ENCODE results near the gene HDDC3.
A peak's percentile ranks its signal among the peaks of the same experiment; 100 is the strongest.

The HDDC3 gene

DNA sequence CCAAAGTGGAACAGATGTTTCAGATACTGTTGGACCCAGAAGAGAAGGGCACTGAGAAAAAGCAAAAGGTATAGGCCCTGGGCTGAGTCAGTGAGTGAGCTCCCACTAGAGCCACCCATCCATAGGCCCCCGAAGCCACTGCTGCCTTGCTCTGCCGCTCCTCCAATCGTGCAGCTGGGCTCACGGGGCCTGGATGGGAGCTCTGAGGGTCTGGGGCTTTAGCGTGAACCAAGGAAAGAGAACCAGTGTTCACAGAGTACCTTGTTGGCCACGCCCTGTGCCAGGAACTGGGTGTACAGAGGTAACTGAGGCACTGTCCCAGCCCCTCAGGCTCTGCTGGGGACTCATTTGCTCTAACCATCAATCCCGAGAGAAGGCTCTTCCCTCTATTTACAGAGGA is 7.4 kb upstream of the HDDC3 start:
- peaks cover 9 to 63% (median 25%) of the 10 kb centered on the region in 11 experiments; a peak in 19 of 22 replicates for H4K20me1 ChIP-seq
- no peak overlapping the region for H3K27ac ChIP-seq
- H3K27me3 ChIP-seq = no peaks in the 10 kb centered on the region
- peak overlapping the region in 9 of 11 experiments; percentile 5 to 41 (median 20); a peak in 4 of 22 replicates for H3K9ac ChIP-seq
- H3K36me3 ChIP-seq = peaks cover 79 to 90% (median 85%) of the 10 kb centered on the region in 11 experiments
- H3K4me2 ChIP-seq = peak overlapping the region in 1 of 11 experiments; percentile 12; a peak in 3 of 22 replicates
- H3K4me1 ChIP-seq = peaks cover 22 to 35% (median 29%) of the 10 kb centered on the region in 10 experiments
- no peaks in the 10 kb centered on the region for H3K9me3 ChIP-seq (replicated peaks in 1 of 11)
- TF ChIP-seq Cebpa-rat (IDR thresholded peaks at IDR 0.05) = no peak
- no peak overlapping the region for H3K4me3 ChIP-seq

DNA sequence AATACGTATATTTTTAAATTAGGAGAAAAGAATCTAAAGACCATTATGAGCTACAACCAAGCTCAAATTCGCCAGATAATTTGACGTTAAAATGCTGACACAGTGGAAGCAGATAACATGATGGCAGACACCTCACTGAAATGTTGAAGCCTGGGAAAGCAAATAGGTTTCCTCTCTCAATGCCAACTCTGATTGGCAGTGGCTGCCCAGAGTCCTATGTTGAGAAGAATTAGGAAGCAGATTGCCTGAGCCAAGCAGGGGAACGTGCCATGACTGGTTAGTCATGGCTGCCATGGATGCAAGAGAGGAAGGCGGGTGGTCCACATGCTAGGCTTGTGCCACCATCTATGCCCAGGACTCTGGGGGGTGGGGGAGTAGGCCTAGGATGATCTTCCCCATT is 5.9 kb upstream of the HDDC3 start:
- Histone ChIP-seq H3K9ac (no peak overlapping the region), H3K4me1 (peaks cover 32 to 50% (median 43%) of the 10 kb centered on the region in 10 experiments), H3K27me3 (no peaks in the 10 kb centered on the region), H3K27ac (no peak overlapping the region), H4K20me1 (peaks cover 9 to 59% (median 25%) of the 10 kb centered on the region in 11 experiments; a peak in 19 of 22 replicates), H3K4me2 (no peak overlapping the region), H3K9me3 (replicated peaks in 1 of 11) (no peaks in the 10 kb centered on the region), H3K4me3 (no peak overlapping the region), H3K36me3 (peaks cover 64 to 75% (median 70%) of the 10 kb centered on the region in 11 experiments)
- no peak for TF ChIP-seq Cebpa-rat (IDR thresholded peaks at IDR 0.05)

DNA sequence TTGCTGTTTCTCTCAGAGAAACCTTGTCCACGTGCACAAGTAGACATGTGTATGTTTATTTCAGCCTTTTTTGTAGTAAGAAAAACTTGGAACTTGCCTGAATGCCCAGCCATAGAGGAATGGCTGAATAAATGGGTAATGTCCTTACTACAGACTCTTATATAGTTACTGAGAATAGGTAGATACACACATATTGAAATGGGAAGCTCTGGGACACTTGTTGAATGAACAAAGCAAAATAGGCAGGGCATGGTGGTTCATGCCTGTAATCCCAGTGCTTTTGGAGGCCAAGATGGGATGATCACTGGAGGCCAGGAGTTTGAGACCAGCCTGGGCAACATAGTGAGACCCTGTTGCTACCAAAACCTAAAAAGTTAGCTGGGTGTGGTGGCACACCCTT is 4.5 kb upstream of the HDDC3 start:
- H3K36me3 ChIP-seq = peaks cover 50 to 60% (median 56%) of the 10 kb centered on the region in 11 experiments
- peaks cover 41 to 61% (median 54%) of the 10 kb centered on the region in 10 experiments for H3K4me1 ChIP-seq
- H4K20me1 ChIP-seq = peaks cover 9 to 45% (median 25%) of the 10 kb centered on the region in 11 experiments; a peak in 18 of 22 replicates
- H3K4me2 ChIP-seq = peak overlapping the region; percentile 85 to 100 (median 98)
- no peak for TF ChIP-seq Cebpa-rat (IDR thresholded peaks at IDR 0.05)
- no peak overlapping the region for H3K27ac ChIP-seq
- H3K4me3 ChIP-seq = peak overlapping the region in 9 of 10 experiments; percentile 69 to 84 (median 79); a peak in 14 of 20 replicates
- H3K9ac ChIP-seq = peak overlapping the region; percentile 86 to 94 (median 88); a peak in 21 of 22 replicates
- H3K9me3 ChIP-seq (replicated peaks in 1 of 11) = no peaks in the 10 kb centered on the region
- no peaks in the 10 kb centered on the region for H3K27me3 ChIP-seq

DNA sequence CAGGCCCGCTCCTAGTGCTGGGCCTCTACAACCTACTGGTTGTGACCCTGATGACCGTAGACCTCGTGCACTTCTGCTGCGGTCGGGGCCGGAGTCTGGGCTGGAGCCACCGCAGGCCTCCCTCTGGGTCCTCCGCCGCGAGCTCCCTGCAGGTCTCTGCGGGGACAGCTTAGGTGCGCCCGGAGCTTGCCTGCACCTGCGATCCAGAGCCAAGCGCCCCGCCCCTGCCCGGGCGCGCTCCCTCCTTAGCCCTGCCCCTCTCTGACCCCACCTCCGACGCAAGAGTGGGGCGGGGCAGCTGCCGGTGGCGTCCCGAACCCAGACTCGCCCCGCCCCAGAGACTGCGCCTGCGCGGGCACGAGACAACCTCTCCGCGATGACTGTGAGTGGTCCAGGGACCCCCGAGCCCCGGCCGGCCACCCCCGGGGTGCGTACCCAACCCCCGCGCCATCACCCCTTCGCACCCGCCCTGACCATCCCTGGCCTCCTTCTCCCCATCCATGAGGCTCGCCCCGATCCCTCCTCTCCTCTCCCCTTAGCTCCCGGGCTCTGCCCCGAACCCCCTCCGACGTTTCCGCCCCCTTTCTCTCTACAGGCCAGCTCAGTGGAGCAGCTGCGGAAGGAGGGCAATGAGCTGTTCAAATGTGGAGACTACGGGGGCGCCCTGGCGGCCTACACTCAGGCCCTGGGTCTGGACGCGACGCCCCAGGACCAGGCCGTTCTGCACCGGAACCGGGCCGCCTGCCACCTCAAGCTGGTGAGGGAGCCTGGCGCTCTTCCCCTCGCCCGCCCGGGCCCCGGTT is 2.8 kb upstream of the HDDC3 start, which contains the start of gene UNC45A:
Gene UNC45A (plus strand): TSS at position 337 of the 803 bp plus-strand sequence. CDS start 40 bp downstream, at position 377.
- H3K27me3 ChIP-seq = no peaks in the 10 kb centered on the region
- H4K20me1 ChIP-seq = peaks cover 7 to 40% (median 25%) of the 10 kb centered on the region in 11 experiments; a peak in 17 of 22 replicates
- H3K9me3 ChIP-seq (replicated peaks in 1 of 11) = no peaks in the 10 kb centered on the region
- H3K36me3 ChIP-seq = peaks cover 33 to 44% (median 39%) of the 10 kb centered on the region in 11 experiments
- peaks cover 56 to 77% (median 71%) of the 10 kb centered on the region in 10 experiments for H3K4me1 ChIP-seq
- H3K4me3 ChIP-seq = peak within 1 kb of the TSS; percentile 69 to 84 (median 80)
- H3K9ac ChIP-seq = peak within 1 kb of the TSS; percentile 86 to 94 (median 88)
- TF ChIP-seq Cebpa-rat (IDR thresholded peaks at IDR 0.05) = no peak
- H3K27ac ChIP-seq = peak within 1 kb of the TSS; percentile 47 to 87 (median 80); a peak in 21 of 22 replicates
- peak within 1 kb of the TSS; percentile 85 to 100 (median 98) for H3K4me2 ChIP-seq

DNA sequence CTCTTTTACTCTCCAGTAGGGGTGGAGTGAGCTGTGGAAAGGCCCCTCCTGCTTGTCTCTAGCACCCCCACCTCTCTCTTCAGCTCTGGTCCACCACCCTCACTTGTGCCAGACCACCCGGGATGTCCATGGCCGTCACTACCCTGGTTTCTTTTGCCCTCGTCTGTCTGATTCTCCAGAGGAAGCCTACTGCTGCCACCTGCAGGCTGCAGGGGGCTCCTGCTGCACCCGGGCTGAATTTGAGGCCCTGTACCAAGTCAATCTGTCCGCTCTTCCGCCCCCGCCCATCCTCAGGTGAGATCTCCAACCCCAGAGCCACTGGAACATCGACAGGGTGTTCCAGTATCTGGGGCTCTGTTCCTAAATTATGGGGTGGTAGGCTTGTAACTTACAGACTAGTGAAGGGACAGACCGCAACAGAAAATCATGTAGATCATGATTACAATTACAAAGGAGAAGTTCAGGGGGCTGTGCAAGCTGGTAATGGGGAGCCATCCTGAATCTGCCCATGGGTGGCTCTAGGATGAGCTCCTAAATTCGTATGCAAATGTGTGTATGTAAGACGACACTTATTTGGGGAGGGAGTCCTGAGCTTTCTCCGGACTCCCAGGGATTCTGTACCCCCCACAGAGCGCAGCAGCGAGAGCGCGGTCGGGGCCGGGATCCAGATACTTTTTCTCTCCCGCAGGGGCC is 2.1 kb upstream of the HDDC3 start:
- Histone ChIP-seq H3K4me2 (peak overlapping the region; percentile 85 to 100 (median 98)), H3K27ac (peak overlapping the region; percentile 47 to 87 (median 80); a peak in 16 of 22 replicates), H4K20me1 (peaks cover 6 to 34% (median 17%) of the 10 kb centered on the region in 11 experiments; a peak in 17 of 22 replicates), H3K9ac (peak overlapping the region; percentile 86 to 94 (median 88); a peak in 21 of 22 replicates), H3K4me1 (peaks cover 56 to 73% (median 67%) of the 10 kb centered on the region in 10 experiments), H3K9me3 (replicated peaks in 1 of 11) (no peaks in the 10 kb centered on the region), H3K27me3 (no peaks in the 10 kb centered on the region), H3K4me3 (peak overlapping the region; percentile 69 to 84 (median 80)), H3K36me3 (peaks cover 26 to 36% (median 32%) of the 10 kb centered on the region in 11 experiments)
- TF ChIP-seq Cebpa-rat (IDR thresholded peaks at IDR 0.05) = no peak

DNA sequence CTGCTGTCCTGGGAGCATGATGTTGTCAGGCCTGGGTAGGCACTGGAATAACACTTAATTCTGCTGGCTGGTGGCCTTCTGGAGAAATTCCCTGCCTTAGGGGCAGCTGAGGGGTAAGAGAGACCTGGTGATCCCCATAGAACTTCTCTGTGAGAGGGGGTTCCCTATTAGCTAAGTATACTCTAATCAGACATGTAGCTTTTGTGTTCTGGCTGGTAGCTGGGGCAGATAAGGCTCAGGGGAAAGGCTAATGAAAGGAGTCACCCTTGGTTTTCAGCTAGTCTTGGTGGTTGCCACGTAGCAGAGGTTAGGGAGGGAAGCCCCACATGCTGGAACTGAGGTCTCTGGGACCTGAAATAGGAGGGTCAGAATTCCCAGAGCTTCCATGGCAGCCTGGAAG is 952 bp upstream of the HDDC3 start:
- Histone ChIP-seq H3K9ac (peak overlapping the region in 9 of 11 experiments; percentile 18 to 94 (median 86); a peak in 13 of 22 replicates), H3K4me1 (peaks cover 67 to 83% (median 76%) of the 10 kb centered on the region in 10 experiments)

DNA sequence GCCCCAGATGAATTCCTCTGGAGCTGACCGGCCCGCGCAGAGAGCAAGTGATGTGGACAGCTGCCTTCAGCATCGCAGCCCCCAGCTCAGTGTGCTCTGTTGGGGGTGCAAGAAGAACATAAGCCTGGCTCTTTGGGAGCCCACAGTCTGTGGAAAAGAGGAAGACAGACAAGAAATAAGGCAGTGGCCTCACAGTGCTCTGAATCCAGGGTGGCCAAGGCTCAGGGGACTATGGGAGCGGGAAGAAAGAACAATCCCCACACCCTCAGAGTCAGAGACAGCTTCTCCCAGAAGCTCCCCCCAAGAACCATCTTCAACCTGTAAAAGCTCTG is 277 bp upstream of the HDDC3 start:
- Histone ChIP-seq H3K27ac (peak overlapping the region in 9 of 11 experiments; percentile 38 to 93 (median 91); a peak in 17 of 22 replicates), H3K4me3 (peak overlapping the region; percentile 71 to 90 (median 80); a peak in 18 of 20 replicates), H3K36me3 (peaks cover 8 to 18% (median 14%) of the 10 kb centered on the region in 11 experiments; a peak in 20 of 22 replicates), H4K20me1 (peaks cover 6 to 21% (median 17%) of the 10 kb centered on the region in 11 experiments; a peak in 16 of 22 replicates), H3K4me1 (peaks cover 70 to 83% (median 79%) of the 10 kb centered on the region in 10 experiments), H3K9ac (peak overlapping the region; percentile 80 to 94 (median 86); a peak in 19 of 22 replicates), H3K27me3 (no peaks in the 10 kb centered on the region), H3K9me3 (replicated peaks in 1 of 11) (no peaks in the 10 kb centered on the region), H3K4me2 (peak overlapping the region; percentile 89 to 100 (median 96))
- no peak for TF ChIP-seq Cebpa-rat (IDR thresholded peaks at IDR 0.05)

More for the DNA sequence above, 952 bp upstream of the HDDC3 start:
- H3K9me3 ChIP-seq (replicated peaks in 1 of 11) = no peaks in the 10 kb centered on the region
- peak overlapping the region in 6 of 11 experiments; percentile 89 to 100 (median 97); a peak in 7 of 22 replicates for H3K4me2 ChIP-seq
- H3K27ac ChIP-seq = peak overlapping the region in 5 of 11 experiments; percentile 86 to 93 (median 91); a peak in 6 of 22 replicates
- no peak overlapping the region for H3K4me3 ChIP-seq
- no peak for TF ChIP-seq Cebpa-rat (IDR thresholded peaks at IDR 0.05)
- H3K27me3 ChIP-seq = no peaks in the 10 kb centered on the region
- peaks cover 6 to 27% (median 17%) of the 10 kb centered on the region in 11 experiments; a peak in 16 of 22 replicates for H4K20me1 ChIP-seq
- H3K36me3 ChIP-seq = peaks cover 15 to 25% (median 21%) of the 10 kb centered on the region in 11 experiments

DNA sequence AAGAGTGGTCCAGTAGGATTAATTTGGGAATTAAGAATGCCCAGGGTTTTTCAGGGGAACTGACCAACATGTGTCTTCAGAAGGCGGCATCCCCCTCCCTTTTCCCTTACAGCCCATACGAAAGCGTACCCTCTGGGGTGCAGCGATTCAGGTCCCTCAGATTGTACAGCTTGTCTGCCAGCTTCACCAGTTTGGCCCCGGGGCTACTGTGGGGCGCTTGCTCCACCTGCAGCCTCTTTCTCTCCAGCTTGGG is 848 bp downstream of the HDDC3 start:
- Histone ChIP-seq H3K4me2 (peak overlapping the region; percentile 89 to 100 (median 96)), H3K4me3 (peak overlapping the region; percentile 71 to 90 (median 80)), H3K27ac (peak overlapping the region; percentile 64 to 93 (median 89); a peak in 21 of 22 replicates), H3K27me3 (no peaks in the 10 kb centered on the region), H3K9me3 (replicated peaks in 1 of 11) (no peaks in the 10 kb centered on the region), H3K4me1 (peaks cover 59 to 72% (median 70%) of the 10 kb centered on the region in 10 experiments), H4K20me1 (peaks cover 0 to 11% (median 10%) of the 10 kb centered on the region in 11 experiments; a peak in 16 of 22 replicates), H3K36me3 (peaks cover 0 to 7% (median 4%) of the 10 kb centered on the region in 11 experiments; a peak in 8 of 22 replicates), H3K9ac (peak overlapping the region; percentile 80 to 94 (median 86); a peak in 21 of 22 replicates)
- no peak for TF ChIP-seq Cebpa-rat (IDR thresholded peaks at IDR 0.05)

Data from BLaER1 treated with 17β-estradiol and CSF1 and Interleukin-3, amounts not matched to agents 10 nM and 100 nM (cell line).